ENCODE data around the gene MRPL11.

The MRPL11 gene

DNA sequence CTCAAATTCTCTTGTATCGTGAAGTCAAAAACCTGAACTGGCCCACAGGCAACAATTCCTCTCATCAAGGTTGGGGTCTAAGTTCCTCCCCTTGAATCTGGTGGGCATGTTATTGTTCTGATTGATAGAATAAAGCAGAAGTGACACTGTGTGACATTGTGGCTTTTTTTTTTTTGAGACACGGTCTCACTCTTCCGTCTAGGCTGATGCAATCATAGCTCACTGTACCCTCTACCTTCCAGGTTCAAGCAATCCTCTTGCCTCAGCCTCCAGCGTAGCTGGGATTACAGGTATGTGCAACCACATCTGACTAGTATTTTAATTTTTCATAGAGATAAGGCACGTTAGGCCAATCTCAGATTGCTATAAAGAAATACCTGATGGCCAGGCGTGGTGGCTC, 19.2 kb upstream of the MRPL11 start:
- no peak overlapping the region for H3K4me3 ChIP-seq (ENCODE audit: low read depth, low read length)
- no peak for DNase-seq (ENCODE audit: low read depth)
- TF ChIP-seq, protein P1, sequence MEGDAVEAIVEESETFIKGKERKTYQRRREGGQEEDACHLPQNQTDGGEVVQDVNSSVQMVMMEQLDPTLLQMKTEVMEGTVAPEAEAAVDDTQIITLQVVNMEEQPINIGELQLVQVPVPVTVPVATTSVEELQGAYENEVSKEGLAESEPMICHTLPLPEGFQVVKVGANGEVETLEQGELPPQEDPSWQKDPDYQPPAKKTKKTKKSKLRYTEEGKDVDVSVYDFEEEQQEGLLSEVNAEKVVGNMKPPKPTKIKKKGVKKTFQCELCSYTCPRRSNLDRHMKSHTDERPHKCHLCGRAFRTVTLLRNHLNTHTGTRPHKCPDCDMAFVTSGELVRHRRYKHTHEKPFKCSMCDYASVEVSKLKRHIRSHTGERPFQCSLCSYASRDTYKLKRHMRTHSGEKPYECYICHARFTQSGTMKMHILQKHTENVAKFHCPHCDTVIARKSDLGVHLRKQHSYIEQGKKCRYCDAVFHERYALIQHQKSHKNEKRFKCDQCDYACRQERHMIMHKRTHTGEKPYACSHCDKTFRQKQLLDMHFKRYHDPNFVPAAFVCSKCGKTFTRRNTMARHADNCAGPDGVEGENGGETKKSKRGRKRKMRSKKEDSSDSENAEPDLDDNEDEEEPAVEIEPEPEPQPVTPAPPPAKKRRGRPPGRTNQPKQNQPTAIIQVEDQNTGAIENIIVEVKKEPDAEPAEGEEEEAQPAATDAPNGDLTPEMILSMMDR (IDR thresholded peaks at IDR 0.05; ENCODE audit: low read depth, low read length, missing control alignments): no peak

DNA sequence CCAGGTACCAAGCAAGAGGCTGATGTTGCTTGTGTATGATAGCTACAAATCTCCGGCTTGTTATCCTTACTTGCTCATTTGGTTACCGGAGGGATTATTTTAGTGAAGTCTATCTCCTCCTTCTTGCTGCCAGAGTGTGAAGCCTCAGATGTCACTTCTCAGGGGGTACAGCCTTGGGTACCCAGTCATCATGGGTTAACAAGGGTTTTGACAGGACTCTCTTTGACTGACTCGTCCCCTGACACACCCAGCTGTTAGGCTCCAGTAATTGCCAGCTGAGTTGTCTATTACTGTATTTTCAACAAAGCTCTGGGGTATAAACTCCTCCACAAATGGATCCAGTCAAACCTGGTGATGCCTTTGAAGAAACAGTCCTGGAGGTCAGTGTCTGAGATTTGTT, 16.2 kb upstream of the MRPL11 start:
- TF ChIP-seq, protein P1 (IDR thresholded peaks at IDR 0.05; ENCODE audit: low read depth, low read length, missing control alignments): no peak
- DNase-seq (ENCODE audit: low read depth): no peak
- H3K4me3 ChIP-seq (ENCODE audit: low read depth, low read length): no peak overlapping the region

DNA sequence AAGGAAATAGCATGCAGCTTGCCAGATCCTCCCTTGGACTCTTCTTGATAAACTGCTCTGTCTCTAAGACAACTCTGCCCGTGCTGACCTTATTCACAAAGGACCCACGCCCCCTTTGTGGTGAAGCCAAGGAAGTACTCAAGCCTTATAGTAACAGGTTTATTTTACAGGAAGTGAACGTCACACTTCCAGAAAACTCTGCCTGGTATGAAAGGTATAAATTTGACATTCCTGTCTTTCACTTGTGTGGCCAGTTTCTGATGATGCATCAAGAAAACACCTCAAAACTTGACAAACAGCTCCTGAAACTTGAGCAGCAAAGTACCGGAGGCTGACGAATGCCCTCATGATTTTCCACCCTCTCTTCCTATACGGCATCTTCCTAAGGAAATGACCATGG, 15.6 kb upstream of the MRPL11 start:
- no peak overlapping the region for H3K4me3 ChIP-seq (ENCODE audit: low read depth, low read length)
- TF ChIP-seq, protein P1 (IDR thresholded peaks at IDR 0.05; ENCODE audit: low read depth, low read length, missing control alignments): no peak
- no peak for DNase-seq (ENCODE audit: low read depth)

DNA sequence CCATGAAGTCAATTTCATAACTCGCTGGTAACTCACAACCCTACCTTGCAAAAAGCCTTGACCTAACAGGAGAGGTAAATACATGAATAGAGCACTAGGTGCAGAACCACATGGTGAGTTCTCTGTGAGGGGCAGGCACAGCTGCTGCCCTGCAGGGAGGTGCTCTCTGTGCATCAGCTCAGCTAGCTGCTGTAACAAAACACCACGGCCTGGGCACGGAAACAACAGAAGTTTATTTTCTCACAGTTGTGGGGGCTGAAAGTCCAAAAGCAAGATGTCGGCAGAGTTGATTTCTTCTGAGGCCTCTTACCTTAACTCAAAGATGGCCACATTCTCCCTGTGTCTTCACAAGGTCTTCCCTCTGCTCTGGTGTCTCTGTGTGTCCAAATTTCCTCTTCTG, 13.0 kb upstream of the MRPL11 start:
- H3K4me3 ChIP-seq (ENCODE audit: low read depth, low read length): no peak overlapping the region
- TF ChIP-seq, protein P1 (IDR thresholded peaks at IDR 0.05; ENCODE audit: low read depth, low read length, missing control alignments): no peak
- no peak for DNase-seq (ENCODE audit: low read depth)

DNA sequence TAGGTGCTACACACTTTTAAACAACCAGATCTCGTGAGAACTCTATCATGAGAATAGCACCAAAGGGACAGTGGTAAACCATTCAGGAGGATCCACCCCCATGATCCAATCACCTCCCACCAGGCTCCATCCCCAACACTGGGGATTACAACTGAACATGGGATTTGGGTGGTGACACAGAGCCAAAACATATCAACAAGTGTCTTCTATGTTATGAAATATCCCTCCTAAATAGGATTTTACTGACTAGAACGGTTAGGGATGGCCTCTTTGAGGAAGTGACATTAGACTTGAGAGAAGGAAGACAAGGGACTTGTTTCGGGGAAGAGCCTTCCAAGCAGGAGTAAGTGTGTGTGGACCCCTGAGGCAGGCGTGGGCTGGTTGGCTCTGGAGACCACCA, 11.9 kb upstream of the MRPL11 start:
- no peak for DNase-seq (ENCODE audit: low read depth)
- H3K4me3 ChIP-seq (ENCODE audit: low read depth, low read length): no peak overlapping the region
- TF ChIP-seq, protein P1 (IDR thresholded peaks at IDR 0.05; ENCODE audit: low read depth, low read length, missing control alignments): no peak

DNA sequence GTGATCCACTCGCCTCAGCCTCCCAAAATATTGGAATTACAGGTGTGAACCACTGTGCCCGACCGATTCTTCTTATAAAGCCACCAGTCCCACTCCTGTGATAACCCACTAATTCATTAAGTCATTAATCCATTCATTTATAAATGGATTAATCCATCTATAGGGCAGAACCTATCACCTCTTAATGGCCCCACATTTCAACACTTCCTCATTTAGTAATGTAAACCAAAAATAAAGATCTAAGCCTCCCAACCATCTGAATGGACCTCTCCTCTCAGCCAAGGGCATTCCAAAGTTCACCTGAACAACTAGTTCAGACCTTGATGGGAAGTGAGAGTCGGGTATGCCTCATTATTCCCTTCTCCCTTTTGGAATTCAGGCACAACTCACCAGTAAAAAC, 9.9 kb upstream of the MRPL11 start:
- DNase-seq (ENCODE audit: low read depth): no peak
- TF ChIP-seq, protein P1 (IDR thresholded peaks at IDR 0.05; ENCODE audit: low read depth, low read length, missing control alignments): no peak
- H3K4me3 ChIP-seq (ENCODE audit: low read depth, low read length): no peak overlapping the region

DNA sequence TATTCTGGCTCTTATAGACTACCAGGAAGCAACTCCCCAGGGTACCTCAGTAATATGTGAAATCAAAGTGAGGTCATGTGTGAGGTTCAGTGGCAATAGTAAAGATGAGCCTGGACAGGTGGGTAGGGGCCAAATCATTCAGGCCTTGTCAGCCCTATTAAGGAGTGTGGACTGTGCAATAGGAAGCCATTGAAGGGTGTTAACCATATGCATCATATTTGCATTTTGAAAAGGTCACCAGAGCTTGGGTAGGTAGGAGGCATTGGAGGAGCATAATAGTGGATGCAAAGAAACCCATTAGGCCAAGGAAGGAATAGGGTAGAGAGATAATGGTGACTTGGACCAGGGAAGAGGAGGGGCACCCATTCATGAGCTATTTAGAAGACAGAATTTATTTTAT, 8.4 kb upstream of the MRPL11 start:
- no peak for DNase-seq (ENCODE audit: low read depth)
- TF ChIP-seq, protein P1 (IDR thresholded peaks at IDR 0.05; ENCODE audit: low read depth, low read length, missing control alignments): no peak
- no peak overlapping the region for H3K4me3 ChIP-seq (ENCODE audit: low read depth, low read length)

Measured in GM12864 (cell line).